Frontal cortex (tissue), 4 donors: ENCODE data around the gene CST7. TPM values are rescaled to one million over a fixed set of nuclear protein-coding genes. Genes with fewer than 3 reads are reported as not detected.
"Not testable (repeated sequence)": the region's sequence is repeated elsewhere in the genome, so short reads cannot be mapped to it uniquely, and the experiment has no call there.

Source experiments
- DNase-seq, 2 donors: peaks; one replicate each; pipeline ENCODE4 v3.0.0; 2012; ENCODE audit warnings: low spot score in 2 of 2
- FAIRE-seq: peaks from 2 replicates; lab custom pipeline; 2012; peaks lifted over from hg19 to GRCh38; lab: Jason Lieb, UNC
- small RNA-seq: library from RNA; depleted of rRNA; stranded (forward); fragments of <200 nt; gene quantifications from one replicate; pipeline ENCODE3, GENCODE V24; 2014
- total RNA-seq: library from RNA; depleted of rRNA; stranded (reverse); fragments of >200 nt; gene quantifications from one replicate; pipeline ENCODE4 v1.2.3, GENCODE V29; 2014
- donor health status: control.
- donor health status: control.
- donor health status: control.

The CST7 gene
- total RNA-seq, 1 donor from 2014 or later = not detected

DNA sequence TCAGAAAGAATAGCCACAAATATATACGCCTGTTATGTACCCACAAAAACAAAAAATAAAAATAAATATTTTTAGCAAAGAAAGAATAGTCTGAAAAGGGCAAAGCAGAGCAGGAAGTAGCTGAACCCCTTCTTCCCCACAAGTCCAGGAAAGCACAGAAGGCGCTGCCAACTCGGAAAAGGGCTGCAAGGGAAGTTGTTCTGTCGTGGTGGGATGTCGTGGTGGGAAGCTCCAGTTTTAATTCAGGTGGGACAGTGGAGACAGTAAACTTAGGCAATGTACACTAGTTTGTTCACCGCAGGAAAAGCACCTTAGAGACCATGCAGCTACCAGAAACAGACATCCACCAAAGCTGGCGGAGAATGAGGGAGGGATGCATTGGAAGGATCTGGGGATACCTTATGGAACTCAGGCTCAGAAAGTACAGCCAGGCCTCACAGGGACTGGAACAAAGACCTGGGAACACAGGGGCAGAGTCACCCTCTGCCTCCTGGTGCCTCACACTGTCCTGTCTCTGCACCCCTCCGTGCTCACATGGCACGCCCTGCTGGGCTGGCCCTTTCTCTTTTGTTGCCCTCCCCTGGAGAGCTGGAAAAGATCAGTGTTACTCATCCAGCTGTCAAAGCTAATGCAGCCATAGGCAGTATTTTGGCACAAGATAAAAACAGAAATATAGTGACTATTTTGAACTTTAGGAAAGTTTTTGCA is 46.8 kb downstream of the CST7 start:
- DNase-seq (no peak), FAIRE-seq (no peak)

GRCh38 chr20:24996449-24997377 is 47.6 kb downstream of the CST7 start:
- no peak for FAIRE-seq

GRCh38 chr20:24998121-24998520 is 49.1 kb downstream of the CST7 start:
- no peak for FAIRE-seq
- DNase-seq = no peak

More at GRCh38 chr20:24996449-24997377, 47.6 kb downstream of the CST7 start:
- DNase-seq = no peak

- no peak for FAIRE-seq
- no peak for DNase-seq
Observed at GRCh38 chr20:24998631-24999445, 49.8 kb downstream of the CST7 start.

GRCh38 chr20:24999568-24999967 is 50.5 kb downstream of the CST7 start:
- no peak for FAIRE-seq
- no peak for DNase-seq

DNA sequence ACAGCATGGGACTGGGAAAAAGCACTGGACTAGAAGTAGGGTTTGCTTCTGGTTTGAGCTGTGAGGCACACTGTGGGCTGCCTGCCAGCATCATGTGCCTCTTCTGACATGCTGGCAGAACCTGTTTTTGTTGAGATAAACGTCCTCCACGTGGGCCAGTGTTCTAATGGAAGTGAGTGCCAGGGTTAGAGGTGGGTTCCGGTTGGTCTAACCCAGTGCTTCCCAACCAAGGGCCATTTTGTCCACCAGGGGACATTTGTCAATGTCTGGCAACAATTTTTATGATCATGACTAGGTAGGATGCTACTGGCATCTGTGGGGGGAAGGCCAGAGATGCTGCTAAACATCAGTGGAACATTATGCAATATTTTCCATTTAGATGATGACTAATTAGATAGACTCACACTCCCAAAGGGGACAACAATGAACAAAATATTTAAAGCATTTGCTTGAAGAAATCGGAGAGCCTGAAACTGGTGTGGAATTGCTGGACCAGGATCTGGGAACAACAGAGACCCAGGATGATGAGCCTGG is 51.3 kb downstream of the CST7 start:
- no peak for FAIRE-seq
- DNase-seq = no peak

GRCh38 chr20:25001323-25001722 is 52.3 kb downstream of the CST7 start:
- FAIRE-seq, DNase-seq: not testable (repeated sequence)

GRCh38 chr20:25003002-25003401 is 53.9 kb downstream of the CST7 start:
- no peak for DNase-seq
- FAIRE-seq = no peak

DNA sequence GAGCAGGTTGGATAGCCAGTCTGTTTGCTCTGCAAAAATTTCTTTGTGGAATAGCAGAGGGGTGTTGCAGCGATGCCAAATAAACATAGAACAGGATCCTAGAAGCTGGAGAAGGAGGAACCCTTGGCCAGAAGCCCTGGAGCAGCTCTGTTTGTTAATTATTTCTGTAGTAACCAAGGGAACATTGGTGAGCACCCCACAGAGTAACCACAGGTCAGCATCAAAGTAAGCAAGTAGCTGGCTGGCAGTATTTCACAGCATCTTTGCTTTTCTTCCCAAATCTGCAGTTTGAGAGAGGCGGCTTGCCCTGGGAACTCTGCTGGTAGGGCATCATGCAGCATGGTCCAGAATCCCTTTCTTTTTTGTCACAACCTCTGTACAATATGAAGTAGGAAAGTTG is 56.2 kb downstream of the CST7 start:
- FAIRE-seq = no peak
- DNase-seq = no peak

DNA sequence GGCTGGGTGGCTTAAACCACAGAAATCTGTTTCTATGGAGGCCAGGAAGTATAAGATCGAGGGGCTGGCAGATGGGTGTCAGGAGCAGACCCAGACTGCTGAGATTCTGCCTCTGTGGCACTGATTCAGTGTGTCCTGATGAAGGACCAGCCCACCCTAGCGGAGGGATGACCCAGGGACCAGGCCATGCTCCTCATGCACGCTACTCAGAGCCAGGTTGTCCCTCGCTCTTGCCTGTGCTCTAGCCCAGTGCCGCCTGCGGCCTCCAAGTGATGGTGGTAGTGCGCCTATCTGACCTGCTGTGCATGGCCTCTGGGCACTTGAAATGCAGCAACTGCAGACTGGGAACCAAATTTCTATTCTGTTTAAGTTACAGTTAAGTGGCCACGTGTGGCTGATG is 56.6 kb downstream of the CST7 start:
- DNase-seq (no peak), FAIRE-seq (no peak)

DNA sequence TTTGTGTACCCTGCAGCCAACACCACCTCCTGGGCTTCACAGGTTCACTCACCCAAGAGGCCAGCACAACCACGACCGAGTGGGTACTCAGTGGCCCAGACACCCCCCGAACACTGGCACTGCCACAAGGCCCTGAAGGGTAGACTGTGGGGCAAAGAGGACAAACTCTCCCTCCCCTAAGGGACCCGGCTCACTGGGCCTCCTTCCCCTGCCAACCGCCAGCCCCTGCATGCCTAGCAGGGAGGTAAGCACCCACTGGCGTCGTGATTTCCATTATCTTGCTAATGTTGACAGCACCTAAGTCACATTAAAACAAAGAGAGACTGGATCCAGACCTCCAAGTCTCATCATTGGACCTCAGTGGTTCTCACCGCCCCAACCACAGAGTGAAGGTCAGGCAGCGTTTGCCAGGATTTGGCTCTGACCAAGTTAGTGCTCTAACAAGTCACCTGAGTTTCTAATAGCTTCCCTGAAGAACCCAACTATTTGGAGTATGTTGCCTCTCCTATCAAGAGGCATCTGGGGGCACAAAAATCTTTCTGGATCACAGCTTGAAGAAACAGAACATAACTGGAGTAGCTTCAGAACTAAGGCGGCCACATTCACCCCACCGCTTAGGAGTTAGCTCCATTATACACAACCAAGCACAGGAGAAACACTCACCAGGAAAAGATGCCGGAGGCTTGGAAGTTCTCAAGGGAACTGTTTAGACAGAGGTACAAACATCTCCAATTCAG is 57.5 kb downstream of the CST7 start:
- FAIRE-seq = no peak

DNA sequence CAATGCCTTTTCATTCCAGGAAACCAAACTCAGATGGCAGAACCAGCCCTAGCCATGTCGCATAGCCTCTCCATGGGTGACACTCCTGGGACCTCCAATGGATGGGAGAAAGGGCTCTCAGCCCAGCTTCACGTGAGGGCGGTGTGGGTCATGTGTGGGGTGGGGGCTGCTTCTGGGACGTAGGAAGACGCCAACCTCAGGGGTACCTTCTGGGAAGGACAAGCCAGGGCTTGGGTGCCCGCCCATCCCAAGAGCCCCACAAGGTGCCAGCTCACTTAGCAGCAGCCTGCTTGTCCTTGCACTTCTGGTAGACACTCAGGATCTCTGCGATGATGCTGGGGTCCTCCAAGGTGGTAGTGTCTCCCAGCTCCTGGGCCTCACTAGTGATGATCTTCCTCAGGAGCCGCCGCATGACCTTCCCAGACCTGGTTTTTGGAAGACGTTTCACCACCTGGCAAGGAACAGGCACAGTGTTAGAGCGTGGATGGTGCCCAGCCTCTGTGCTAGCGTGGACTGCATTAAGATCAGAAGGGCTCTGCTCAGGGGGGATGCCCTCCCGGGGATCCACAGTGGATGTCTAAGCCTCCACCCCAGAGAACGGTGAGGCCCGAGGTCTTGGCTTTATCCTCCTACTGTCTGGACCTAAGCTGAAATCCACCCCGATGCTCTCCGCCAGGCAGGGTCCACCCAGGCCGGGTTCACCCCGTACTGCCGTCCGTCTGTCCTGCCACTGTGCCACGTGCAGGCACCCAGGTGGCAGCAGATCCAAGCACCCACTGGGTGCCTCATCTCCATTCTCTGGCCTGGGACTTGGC is 58.6 kb downstream of the CST7 start:
- FAIRE-seq (no peak), DNase-seq (no peak)

More for the DNA sequence above, 57.5 kb downstream of the CST7 start:
- DNase-seq = no peak

DNA sequence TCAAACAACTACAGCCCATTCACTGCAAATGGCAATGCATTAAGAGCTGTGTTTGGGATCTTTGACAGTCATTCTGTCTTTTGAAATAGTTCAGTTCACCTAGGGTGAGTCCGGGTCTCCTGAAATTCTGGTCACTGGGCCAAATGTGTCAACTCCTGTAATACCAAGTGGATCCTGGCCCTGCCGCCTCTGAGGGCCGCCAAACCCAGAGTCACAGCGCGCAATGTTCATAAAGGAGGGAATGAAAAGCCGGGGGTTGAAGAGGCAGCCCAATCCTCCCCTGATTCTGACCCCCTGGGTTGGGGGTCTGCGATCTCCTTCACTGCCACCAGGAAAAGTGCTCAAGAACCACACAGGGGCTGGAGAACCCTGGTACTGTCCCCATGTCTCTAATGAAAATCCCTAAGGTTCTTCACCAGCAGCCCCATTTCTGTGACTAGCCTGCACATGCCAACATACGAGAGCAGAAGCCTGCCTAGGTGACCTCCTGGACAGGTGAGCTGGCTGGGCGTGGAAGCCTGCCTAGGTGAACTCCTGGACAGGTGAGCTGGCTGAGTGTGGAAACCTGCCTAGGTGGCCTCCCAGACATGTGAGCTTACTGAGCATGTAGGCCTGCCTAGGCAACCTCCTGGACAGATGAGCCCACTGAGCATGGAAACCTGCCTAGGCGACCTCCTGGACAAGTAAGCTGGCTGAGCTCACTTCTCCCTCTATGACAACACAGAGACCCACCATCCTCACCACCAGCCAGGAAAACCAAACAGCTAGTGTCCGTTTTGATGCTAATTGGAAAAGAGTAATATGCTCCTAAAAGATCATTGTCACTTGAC is 59.5 kb downstream of the CST7 start:
- FAIRE-seq = no peak

More for the DNA sequence above, 59.5 kb downstream of the CST7 start:
- no peak for DNase-seq

Small RNA genes within 50 kb of the gene (small RNA-seq; reads per million reads assigned to genes)
- not detected for gene RNU6-1257P

Other genes starting within 250 kb of the CST7 start
- gene APMAP, start 43.5 kb downstream of the CST7 start, total RNA-seq = 73.4 TPM
- 3.7 TPM for gene ACSS1, start 108.9 kb downstream of the CST7 start, total RNA-seq
- gene VSX1, start 132.9 kb downstream of the CST7 start, total RNA-seq = not detected
- 48.5 TPM for gene ENTPD6, start 246.4 kb downstream of the CST7 start, total RNA-seq